HUES48 (cell line): Measurements from ENCODE around the gene GOLGA6A.

ENCODE experiments used
- H3K27ac ChIP-seq: one replicate; pipeline ENCODE4 v1.7.0; 2013; ENCODE audit warnings: low read depth, low read length, inconsistent platforms
- H3K27me3 ChIP-seq: 2 replicates; pipeline ENCODE4 v1.6.1; 2013; ENCODE audit warnings: mild to moderate bottlenecking, low read length; ENCODE audit not compliant: control insufficient read depth, insufficient read depth
- H3K36me3 ChIP-seq: 2 replicates; pipeline ENCODE4 v1.6.1; 2013; ENCODE audit warnings: low read length; ENCODE audit not compliant: control insufficient read depth, insufficient read depth
- H3K4me1 ChIP-seq: 2 replicates; pipeline ENCODE4 v1.6.1; 2013; ENCODE audit warnings: mild to moderate bottlenecking, low read length; ENCODE audit not compliant: control insufficient read depth, insufficient read depth
- H3K4me3 ChIP-seq: 2 replicates; pipeline ENCODE4 v1.5.1; 2013; ENCODE audit warnings: mild to moderate bottlenecking, low read depth, low read length
- H3K9ac ChIP-seq: 2 replicates; pipeline ENCODE4 v1.6.1; 2013; ENCODE audit warnings: mild to moderate bottlenecking, low read depth, low read length, moderate library complexity
- H3K9me3 ChIP-seq: 2 replicates; pipeline ENCODE4 v1.6.1; 2013; ENCODE audit warnings: low read length; ENCODE audit not compliant: control insufficient read depth, insufficient read depth

Gene GOLGA6A

DNA sequence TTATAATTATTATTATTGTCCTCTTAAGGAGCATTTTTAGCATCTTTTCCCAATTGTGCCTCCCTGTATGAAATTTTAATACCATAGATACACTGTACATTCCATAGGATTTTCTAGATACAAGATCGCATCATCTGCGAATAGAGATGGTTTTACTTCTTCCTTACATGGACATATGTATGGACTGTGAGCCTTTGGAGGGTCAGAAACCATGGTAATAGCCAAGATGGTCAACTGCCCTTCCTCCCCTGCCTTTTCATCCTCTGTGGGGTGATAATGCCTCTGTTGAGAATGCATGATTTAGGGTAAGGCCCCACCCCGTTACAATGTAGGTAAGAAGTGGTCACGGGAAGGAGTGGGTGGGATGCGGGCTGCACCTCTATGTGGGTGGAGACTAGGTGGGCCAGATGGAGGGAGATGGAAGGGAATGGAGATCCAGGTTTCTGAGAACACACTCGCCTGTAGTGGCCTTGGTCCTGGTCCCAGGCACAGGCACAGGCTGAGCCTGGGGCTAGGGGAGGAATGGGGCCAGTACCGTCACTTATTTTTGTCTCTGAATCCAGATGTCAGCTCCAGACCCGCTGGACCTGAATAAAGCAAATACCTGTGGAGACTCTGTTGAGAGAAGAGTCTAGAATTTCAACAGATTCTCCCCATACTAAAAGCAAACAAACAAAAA, 31.7 kb downstream of the GOLGA6A start:
- Histone ChIP-seq H3K9me3 (no peaks in the 10 kb centered on the region), H3K27ac (no peak overlapping the region), H3K4me1 (peaks cover 10% of the 10 kb centered on the region), H3K27me3 (peaks cover 13% of the 10 kb centered on the region), H3K9ac (no peak overlapping the region), H3K4me3 (no peak overlapping the region), H3K36me3 (no peaks in the 10 kb centered on the region)

DNA sequence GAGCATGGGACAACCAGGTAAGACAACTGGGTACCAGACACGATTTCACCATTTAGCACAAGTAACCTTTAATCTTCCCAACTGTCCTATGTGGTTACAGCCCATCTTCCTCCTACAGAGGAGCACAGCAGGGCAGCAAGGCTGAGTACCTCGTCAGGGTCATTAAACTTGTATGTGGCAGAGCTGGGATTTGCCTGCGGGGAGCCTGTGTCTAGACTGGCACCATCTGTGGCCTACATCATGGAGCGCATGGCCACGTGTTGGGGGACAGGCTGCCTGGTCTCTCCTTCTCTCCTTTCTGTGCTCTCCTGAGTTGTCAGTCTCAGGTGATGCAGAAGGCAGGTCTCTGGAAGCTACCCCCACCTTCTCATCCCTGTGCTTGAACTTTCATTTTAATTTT, 32.2 kb downstream of the GOLGA6A start:
- Histone ChIP-seq H3K9ac (no peak overlapping the region), H3K4me3 (no peak overlapping the region), H3K36me3 (no peaks in the 10 kb centered on the region), H3K27me3 (peaks cover 8% of the 10 kb centered on the region), H3K27ac (no peak overlapping the region), H3K9me3 (no peaks in the 10 kb centered on the region), H3K4me1 (peaks cover 10% of the 10 kb centered on the region)

DNA sequence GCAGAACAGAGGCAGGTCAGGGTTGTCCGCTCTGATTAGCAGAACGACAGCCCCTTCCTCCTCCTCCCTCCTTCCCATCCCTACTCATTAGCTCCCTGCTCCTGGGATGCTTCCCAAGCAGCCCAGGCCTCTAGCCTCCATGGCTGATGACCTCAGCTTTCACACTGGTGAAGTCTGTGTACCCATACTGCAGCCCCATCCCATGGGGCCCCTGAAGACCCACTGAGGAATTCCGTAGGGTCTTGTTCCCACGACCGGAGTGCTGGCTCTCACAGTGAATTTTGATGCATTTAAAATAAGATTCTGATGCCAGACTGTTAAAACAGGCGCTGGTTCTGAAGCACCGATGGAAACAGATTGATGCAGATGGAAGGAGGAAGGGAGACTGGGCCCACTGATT, 36.1 kb downstream of the GOLGA6A start:
- Histone ChIP-seq H3K9me3 (no peaks in the 10 kb centered on the region), H3K9ac (no peak overlapping the region), H3K27me3 (no peaks in the 10 kb centered on the region), H3K27ac (no peak overlapping the region), H3K4me1 (peaks cover 4% of the 10 kb centered on the region; the same call in 1 of the 2 replicates), H3K4me3 (no peak overlapping the region), H3K36me3 (no peaks in the 10 kb centered on the region)

DNA sequence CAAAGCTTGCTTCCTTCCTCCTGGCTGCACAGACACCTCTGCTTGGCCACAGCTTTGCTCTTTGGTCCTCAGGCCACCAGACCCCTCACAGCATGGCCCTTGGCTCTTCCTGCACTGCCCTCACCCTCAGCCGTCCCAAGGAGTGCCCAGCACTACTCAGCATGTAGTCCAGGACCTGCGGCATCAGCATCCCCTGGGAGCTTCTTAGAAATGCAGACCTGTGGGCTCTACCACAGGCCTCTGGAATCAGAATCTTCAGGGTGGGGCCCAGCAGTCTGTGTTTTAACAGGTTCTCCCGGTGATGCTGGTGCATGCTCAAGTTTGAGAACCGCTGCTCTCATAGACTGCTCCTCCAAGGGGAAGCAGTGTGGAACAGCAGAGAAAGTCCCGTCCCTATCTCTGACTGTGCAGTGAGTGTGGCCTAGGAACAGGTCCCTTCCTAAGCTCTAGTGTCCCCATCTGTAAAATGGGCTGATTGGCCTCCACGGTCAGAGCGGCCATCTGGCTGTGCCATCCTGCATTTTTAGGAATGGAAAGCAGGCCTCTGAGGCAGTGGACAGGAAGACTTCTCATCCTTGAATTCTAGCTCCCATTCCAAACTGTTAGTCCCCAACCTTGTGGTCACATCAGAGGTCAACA, 36.6 kb downstream of the GOLGA6A start:
- no peak overlapping the region for H3K4me3 ChIP-seq
- H3K36me3 ChIP-seq: no peaks in the 10 kb centered on the region
- H3K27ac ChIP-seq: no peak overlapping the region
- H3K4me1 ChIP-seq: peaks cover 5% of the 10 kb centered on the region; the same call in 1 of the 2 replicates
- no peaks in the 10 kb centered on the region for H3K9me3 ChIP-seq
- H3K9ac ChIP-seq: no peak overlapping the region
- no peaks in the 10 kb centered on the region for H3K27me3 ChIP-seq

DNA sequence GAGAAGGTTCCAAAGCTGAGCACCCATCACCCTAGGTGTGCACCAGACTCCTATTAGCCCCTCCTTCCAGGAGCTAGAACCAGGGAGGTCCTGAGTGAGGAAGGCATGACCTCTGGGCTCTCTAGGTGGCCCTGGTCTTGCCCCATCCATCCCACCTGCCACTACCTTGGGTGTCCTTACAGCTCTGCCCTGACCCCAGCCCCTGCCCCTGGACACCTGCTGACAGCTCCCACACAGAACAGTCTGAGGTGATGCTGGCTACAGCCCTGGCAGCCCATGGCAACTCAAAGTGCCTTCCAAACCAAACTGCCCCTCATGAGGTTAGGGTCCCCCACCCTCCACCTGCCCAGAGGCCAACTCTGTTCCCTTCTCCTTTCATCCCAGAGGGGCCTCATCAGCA, 37.2 kb downstream of the GOLGA6A start:
- H3K4me3 ChIP-seq: no peak overlapping the region
- H3K36me3 ChIP-seq: no peaks in the 10 kb centered on the region
- H3K9me3 ChIP-seq: no peaks in the 10 kb centered on the region
- no peak overlapping the region for H3K9ac ChIP-seq
- peaks cover 10% of the 10 kb centered on the region; the same call in 1 of the 2 replicates for H3K4me1 ChIP-seq
- no peak overlapping the region for H3K27ac ChIP-seq
- H3K27me3 ChIP-seq: no peaks in the 10 kb centered on the region

DNA sequence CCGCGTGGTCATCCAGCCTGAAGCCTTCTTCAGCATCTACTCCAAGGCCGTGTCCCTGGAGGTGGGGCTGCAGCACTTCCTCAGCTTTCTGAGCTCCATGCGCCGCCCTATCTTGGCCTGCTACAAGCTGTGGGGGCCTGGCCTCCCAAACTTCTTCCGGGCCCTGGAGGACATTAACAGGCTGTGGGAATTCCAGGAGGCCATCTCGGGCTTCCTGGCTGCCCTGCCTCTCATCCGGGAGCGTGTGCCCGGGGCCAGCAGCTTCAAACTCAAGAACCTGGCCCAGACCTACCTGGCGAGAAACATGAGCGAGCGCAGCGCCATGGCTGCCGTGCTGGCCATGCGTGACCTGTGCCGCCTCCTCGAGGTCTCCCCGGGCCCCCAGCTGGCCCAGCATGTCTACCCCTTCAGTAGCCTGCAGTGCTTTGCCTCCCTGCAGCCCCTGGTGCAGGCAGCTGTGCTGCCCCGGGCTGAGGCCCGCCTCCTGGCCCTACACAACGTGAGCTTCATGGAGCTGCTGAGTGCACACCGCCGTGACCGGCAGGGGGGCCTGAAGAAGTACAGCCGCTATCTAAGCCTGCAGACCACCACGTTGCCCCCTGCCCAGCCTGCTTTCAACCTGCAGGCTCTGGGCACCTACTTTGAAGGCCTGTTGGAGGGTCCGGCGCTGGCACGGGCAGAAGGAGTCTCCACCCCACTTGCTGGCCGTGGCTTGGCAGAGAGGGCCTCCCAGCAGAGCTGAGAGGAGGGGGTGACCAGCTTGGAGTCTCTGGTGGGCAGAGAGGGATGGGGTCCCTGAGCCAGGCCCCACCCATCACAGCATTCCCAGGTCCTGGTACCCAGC, 37.9 kb downstream of the GOLGA6A start:
- Histone ChIP-seq H3K9me3 (no peaks in the 10 kb centered on the region), H3K27me3 (no peaks in the 10 kb centered on the region), H3K36me3 (no peaks in the 10 kb centered on the region), H3K27ac (no peak overlapping the region), H3K4me3 (no peak overlapping the region), H3K9ac (no peak overlapping the region), H3K4me1 (peaks cover 11% of the 10 kb centered on the region; the same call in 1 of the 2 replicates)

DNA sequence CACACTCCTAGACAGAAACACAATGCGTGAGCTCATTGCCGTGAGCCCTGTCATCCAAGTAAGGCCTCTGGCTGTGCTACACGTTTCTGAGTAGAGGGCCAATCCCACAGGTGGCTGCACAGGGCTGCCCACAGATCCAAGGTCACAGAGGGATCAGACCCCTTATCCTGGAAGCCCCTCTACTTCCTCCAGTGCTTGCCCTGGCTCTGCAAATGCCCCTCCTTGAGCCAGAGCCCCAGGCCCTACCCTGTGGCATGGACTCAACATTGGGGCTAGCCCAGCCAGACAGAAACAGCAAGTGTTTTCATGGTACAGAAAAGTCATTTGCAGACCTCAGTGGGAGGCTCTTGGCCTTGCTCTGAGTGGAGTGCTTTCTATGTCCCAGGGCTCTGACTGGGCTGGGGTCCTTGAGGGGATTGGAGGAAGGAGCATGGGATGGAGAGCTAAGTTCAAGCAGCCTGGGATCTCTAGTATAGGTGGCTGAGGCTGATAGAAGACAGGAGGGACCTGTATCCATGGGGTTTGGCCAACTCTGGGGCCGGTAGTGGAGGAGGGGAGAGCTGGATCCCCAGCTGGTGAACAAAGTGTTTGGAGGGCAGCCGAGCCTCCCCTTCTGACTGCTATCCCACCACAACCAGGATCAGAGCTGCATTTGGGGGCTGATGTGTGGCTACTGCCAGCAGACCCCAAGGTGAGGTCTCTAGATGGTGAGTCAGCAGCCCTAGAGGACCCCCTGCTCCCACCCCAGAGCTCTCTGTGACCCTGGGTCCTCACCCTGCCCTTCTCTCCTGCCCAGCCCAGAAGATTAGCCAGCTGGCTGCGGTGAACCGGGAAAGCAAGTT, 38.7 kb downstream of the GOLGA6A start:
- Histone ChIP-seq H3K4me3 (no peak overlapping the region), H3K4me1 (peaks cover 11% of the 10 kb centered on the region; the same call in 1 of the 2 replicates), H3K9me3 (no peaks in the 10 kb centered on the region), H3K27ac (no peak overlapping the region), H3K27me3 (no peaks in the 10 kb centered on the region), H3K9ac (no peak overlapping the region), H3K36me3 (no peaks in the 10 kb centered on the region)

DNA sequence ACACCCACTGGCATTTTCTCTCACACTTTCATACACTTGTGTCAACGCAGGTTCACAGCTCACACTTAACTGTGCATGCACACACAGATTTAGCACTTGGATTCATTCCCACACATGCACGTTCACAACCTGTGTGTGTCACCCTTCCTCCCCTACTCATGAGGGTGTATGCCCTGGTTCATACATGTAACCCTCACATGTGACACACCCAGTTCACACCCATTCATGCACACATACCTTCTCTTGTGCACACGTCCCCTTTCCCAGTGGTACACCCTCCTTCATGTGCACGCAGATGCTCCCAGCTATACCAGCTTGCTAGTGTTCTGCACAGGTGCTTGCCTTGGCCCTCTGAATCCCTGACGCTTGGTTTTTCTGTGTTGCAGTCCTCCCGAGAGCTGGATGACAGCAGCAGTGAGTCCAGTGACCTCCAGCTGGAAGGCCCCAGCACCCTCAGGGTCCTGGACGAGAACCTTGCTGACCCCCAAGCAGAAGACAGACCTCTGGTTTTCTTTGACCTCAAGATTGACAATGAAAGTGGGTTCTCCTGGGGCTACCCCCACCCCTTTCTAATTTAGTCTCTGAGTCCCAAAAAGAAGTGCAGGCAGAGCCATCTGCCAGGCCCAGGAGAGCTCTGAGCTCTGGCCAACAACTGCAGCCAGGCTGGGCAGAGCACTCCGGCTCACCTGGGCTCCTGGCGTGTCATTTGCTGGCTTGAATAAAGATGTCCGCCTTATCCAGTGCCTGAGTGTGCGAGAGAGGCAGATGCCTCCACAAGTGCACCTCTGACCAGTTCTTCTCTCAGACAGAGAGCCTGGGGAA, 39.5 kb downstream of the GOLGA6A start:
- Histone ChIP-seq H3K27ac (no peak overlapping the region), H3K9ac (no peak overlapping the region), H3K36me3 (no peaks in the 10 kb centered on the region), H3K4me3 (no peak overlapping the region), H3K4me1 (peaks cover 7% of the 10 kb centered on the region; the same call in 1 of the 2 replicates), H3K27me3 (no peaks in the 10 kb centered on the region), H3K9me3 (no peaks in the 10 kb centered on the region)

DNA sequence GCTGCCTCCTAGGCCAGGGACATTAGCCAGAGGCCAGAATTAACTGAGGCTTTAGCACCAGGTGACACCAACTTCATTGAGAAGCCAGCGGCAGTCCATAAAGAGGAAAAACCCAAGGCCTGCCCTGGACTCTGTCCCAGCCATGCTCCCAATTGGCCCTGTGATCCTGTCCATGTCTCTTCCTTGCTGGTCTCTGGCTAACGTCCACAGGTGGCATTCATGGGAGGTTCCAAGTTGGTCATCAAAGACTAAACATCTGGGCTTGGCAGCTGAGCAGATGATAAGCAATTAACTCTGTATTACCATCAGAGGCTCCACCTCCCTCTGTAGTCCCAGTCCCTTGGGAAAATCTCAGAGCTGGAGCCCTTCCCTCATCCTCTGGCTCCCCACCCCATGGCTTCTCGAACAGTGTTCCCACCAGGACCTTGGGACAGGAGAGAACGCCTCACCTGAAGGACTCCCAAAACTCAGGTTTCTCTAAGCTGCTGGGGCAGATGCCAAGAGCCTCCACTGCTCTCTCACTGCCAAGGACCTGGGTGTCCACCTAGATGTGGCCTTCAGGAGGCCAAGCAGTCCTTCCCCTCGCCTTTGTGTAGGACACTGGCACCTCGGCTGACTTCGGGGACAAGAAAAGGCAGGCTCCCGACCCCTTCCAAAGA, 40.4 kb downstream of the GOLGA6A start:
- Histone ChIP-seq H3K27ac (no peak overlapping the region), H3K9me3 (no peaks in the 10 kb centered on the region), H3K36me3 (no peaks in the 10 kb centered on the region), H3K4me1 (peaks cover 14% of the 10 kb centered on the region; the same call in 1 of the 2 replicates), H3K9ac (no peak overlapping the region), H3K4me3 (no peak overlapping the region), H3K27me3 (no peaks in the 10 kb centered on the region)
